Endodermal cell (in vitro differentiated cells): ENCODE measurements around the gene CNOT1. TPM values are rescaled to one million over a fixed set of nuclear protein-coding genes. Genes with fewer than 3 reads are reported as not detected.

ENCODE experiments used
- DNase-seq: peaks from one replicate; pipeline ENCODE4 v3.0.0-alpha.2; 2017
- H3K27ac ChIP-seq: 2 replicates; pipeline ENCODE4 v1.5.1; 2013; ENCODE audit warnings: mild to moderate bottlenecking, low read depth, low read length, moderate library complexity
- H3K27me3 ChIP-seq: 2 replicates; pipeline ENCODE4 v1.6.1; 2013; ENCODE audit warnings: mild to moderate bottlenecking, low read length, moderate library complexity; ENCODE audit not compliant: insufficient read depth, control insufficient read depth, poor library complexity, severe bottlenecking
- H3K36me3 ChIP-seq: 2 replicates; pipeline ENCODE4 v1.7.0; 2013; ENCODE audit warnings: mild to moderate bottlenecking, low read length, moderate library complexity; ENCODE audit not compliant: control insufficient read depth, insufficient read depth
- H3K4me1 ChIP-seq: one replicate; pipeline ENCODE4 v1.7.0; 2013; ENCODE audit warnings: low read length; ENCODE audit not compliant: control insufficient read depth, insufficient read depth
- H3K4me3 ChIP-seq: 2 replicates; pipeline ENCODE4 v1.5.1; 2013; ENCODE audit warnings: mild to moderate bottlenecking, low read length, moderate library complexity
- H3K9ac ChIP-seq: 2 replicates; pipeline ENCODE4 v1.6.1; 2013; ENCODE audit warnings: mild to moderate bottlenecking, low read length, moderate library complexity; ENCODE audit not compliant: poor library complexity, severe bottlenecking; ENCODE audit errors: extremely low read depth
- H3K9me3 ChIP-seq: 2 replicates; pipeline ENCODE4 v1.6.1; 2013; ENCODE audit warnings: mild to moderate bottlenecking, low read length, moderate library complexity; ENCODE audit not compliant: control insufficient read depth
- H3K27ac Mint-ChIP-seq: 2 replicates; pipeline ENCODE4 v1.8.0; 2020; ENCODE audit warnings: mixed read lengths
- H3K27me3 Mint-ChIP-seq: 2 replicates; pipeline ENCODE4 v1.8.0; 2021; ENCODE audit warnings: mild to moderate bottlenecking, mixed read lengths; ENCODE audit not compliant: insufficient read depth
- H3K36me3 Mint-ChIP-seq: 2 replicates; pipeline ENCODE4 v1.8.0; 2020; ENCODE audit warnings: low read depth, mixed read lengths
- H3K4me1 Mint-ChIP-seq: 2 replicates; pipeline ENCODE4 v1.8.0; 2020; ENCODE audit warnings: mixed read lengths
- H3K4me3 Mint-ChIP-seq: 2 replicates; pipeline ENCODE4 v1.8.0; 2020; ENCODE audit warnings: mild to moderate bottlenecking, moderate library complexity, mixed read lengths
- H3K9me3 Mint-ChIP-seq: 2 replicates; pipeline ENCODE4 v1.8.0; 2020; ENCODE audit warnings: mild to moderate bottlenecking, mixed read lengths
- WGBS, 2 experiments: methylation state at CpG; one replicate each; pipeline versions ENCODE4 v1.1.5 to v1.1.7; 2013; ENCODE audit warnings: missing lambda C conversion rate in 2 of 2, mixed read lengths in 1 of 2; ENCODE audit not compliant: insufficient coverage in 1 of 2, insufficient read length in 1 of 2; 5-methylcytosine and 5-hydroxymethylcytosine counted together
- total RNA-seq, 2 donors: library from RNA; stranded (reverse); fragmentation: NEBNext Ultra II Directional in 1 of 2; extraction: Animal tissue kit (Norgen Biotek cat#: 25700) in 1 of 2; gene quantifications; 2 replicates in 1 of 2; 3 replicates in 1 of 2; pipeline ENCODE4 v1.2.1, GENCODE V29; 2021
- TF ChIP-seq, protein P1 (sequence below): fragments of 200-600 bp; sonication (generic); conservative IDR thresholded peaks from 2 replicates; pipeline ENCODE4 v1.5.0; 2021; ENCODE audit warnings: antibody characterized with exemption, mild to moderate bottlenecking

The CNOT1 gene
- total RNA-seq, 2 donors from 2014 or later: 253 to 263 TPM

DNA sequence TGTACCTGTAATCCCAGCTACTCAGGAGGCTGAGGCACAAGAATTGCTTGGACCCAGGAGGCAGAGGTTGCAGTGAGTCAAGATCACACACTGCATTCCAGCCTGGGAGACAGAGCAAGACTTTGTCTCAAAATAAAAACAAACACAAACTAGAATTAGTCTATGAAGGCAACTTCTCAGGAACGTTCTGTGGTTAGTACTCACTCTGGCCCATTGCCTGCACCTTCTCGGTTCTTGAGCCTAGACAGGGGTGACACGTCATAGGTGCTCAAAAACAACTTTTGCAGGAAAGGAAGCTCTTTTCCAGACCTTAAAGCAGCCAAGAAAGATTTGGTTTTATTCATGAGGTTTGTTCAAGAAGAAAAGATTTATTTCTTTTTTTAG is 22.3 kb upstream of the CNOT1 start:
- Mint-ChIP-seq H3K36me3 (no peaks in the 10 kb centered on the region), H3K4me3 (no peak overlapping the region), H3K9me3 (no peaks in the 10 kb centered on the region), H3K27me3 (peaks cover 3% of the 10 kb centered on the region), H3K4me1 (peaks cover 3% of the 10 kb centered on the region), H3K27ac (no peak overlapping the region)
- H3K27ac ChIP-seq: no peak overlapping the region
- no peaks in the 10 kb centered on the region for H3K4me1 ChIP-seq
- TF ChIP-seq, protein P1, sequence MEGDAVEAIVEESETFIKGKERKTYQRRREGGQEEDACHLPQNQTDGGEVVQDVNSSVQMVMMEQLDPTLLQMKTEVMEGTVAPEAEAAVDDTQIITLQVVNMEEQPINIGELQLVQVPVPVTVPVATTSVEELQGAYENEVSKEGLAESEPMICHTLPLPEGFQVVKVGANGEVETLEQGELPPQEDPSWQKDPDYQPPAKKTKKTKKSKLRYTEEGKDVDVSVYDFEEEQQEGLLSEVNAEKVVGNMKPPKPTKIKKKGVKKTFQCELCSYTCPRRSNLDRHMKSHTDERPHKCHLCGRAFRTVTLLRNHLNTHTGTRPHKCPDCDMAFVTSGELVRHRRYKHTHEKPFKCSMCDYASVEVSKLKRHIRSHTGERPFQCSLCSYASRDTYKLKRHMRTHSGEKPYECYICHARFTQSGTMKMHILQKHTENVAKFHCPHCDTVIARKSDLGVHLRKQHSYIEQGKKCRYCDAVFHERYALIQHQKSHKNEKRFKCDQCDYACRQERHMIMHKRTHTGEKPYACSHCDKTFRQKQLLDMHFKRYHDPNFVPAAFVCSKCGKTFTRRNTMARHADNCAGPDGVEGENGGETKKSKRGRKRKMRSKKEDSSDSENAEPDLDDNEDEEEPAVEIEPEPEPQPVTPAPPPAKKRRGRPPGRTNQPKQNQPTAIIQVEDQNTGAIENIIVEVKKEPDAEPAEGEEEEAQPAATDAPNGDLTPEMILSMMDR: no peak
- no peak overlapping the region for H3K4me3 ChIP-seq
- H3K36me3 ChIP-seq: no peaks in the 10 kb centered on the region
- H3K9me3 ChIP-seq: no peaks in the 10 kb centered on the region
- no peak for DNase-seq
- H3K9ac ChIP-seq: no peak overlapping the region
- WGBS, 2 experiments: 84 to 91% methylated on average over 3 of the region's 3 CpGs
- no peaks in the 10 kb centered on the region for H3K27me3 ChIP-seq

DNA sequence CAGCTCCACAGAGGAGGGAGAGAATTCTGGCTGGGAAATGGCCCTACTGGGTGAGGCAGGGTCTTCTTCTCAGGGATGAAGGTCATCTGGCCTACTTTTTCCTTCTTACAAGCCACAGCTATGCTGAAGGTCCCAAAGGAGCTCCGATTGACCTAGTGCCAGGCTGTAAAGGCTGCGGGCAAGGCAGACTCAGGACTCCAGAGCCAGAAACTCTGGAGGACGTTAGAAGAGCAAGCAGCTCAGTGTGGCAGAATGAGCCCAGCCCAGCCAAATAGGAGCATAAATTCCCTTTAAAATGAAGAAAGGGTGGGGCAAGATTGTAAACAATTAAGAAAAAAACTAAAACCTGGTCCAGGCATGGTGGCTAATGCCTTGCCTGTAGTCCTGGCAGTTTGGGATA is 20.1 kb upstream of the CNOT1 start:
- Mint-ChIP-seq H3K27ac (no peak overlapping the region), H3K27me3 (peaks cover 3% of the 10 kb centered on the region), H3K36me3 (no peaks in the 10 kb centered on the region), H3K4me1 (peaks cover 3% of the 10 kb centered on the region), H3K9me3 (no peaks in the 10 kb centered on the region), H3K4me3 (no peak overlapping the region)
- DNase-seq: no peak
- H3K4me3 ChIP-seq: no peak overlapping the region
- no peak overlapping the region for H3K9ac ChIP-seq
- no peaks in the 10 kb centered on the region for H3K27me3 ChIP-seq
- H3K36me3 ChIP-seq: no peaks in the 10 kb centered on the region
- TF ChIP-seq, protein P1: no peak
- H3K4me1 ChIP-seq: no peaks in the 10 kb centered on the region
- H3K9me3 ChIP-seq: no peaks in the 10 kb centered on the region
- no peak overlapping the region for H3K27ac ChIP-seq
- 85 to 94% methylated on average over 3 of the region's 3 CpGs for WGBS, 2 experiments

DNA sequence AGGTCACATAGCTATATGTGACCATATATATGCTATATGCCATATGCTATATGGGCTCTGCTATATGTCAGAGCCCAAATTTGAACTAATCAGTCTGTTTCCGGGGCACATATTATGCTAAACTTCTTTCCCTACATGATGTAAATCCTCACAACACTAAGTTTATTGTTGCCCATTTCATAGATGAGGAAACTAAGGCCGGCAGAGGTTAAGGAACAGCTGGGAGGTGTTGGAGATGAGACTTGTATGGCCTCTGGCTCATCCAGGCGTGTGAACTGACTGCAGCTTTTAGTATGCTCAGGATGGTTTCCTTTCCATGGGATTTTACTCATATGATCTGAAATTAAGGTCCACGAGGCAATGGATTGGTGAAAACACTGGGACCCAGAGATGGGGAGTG is 17.5 kb upstream of the CNOT1 start:
- 91 to 100% methylated on average over 2 to 4 of the region's 4 CpGs for WGBS, 2 experiments
- Mint-ChIP-seq H3K27ac (no peak overlapping the region), H3K4me3 (no peak overlapping the region), H3K4me1 (no peaks in the 10 kb centered on the region), H3K27me3 (no peaks in the 10 kb centered on the region), H3K36me3 (no peaks in the 10 kb centered on the region), H3K9me3 (no peaks in the 10 kb centered on the region)
- Histone ChIP-seq H3K27me3 (no peaks in the 10 kb centered on the region), H3K36me3 (no peaks in the 10 kb centered on the region), H3K9me3 (no peaks in the 10 kb centered on the region), H3K9ac (no peak overlapping the region), H3K27ac (no peak overlapping the region), H3K4me3 (no peak overlapping the region), H3K4me1 (no peaks in the 10 kb centered on the region)
- no peak for DNase-seq
- TF ChIP-seq, protein P1: no peak
